Natural killer cell treated with Interleukin-12 subunit alpha and Interleukin-12 subunit beta and Interleukin-15 and Interleukin-18, amount 100 ng/mL, for 72 hours (primary cell): ENCODE data around the gene NF1. TPM values are rescaled to one million over a fixed set of nuclear protein-coding genes. Genes with fewer than 3 reads are reported as not detected.
"Not testable (repeated sequence)": the region's sequence is repeated elsewhere in the genome, so short reads cannot be mapped to it uniquely, and the experiment has no call there.

ENCODE experiments used
- ATAC-seq, 2 donors: fragments of 150-1000 bp; cut with Tn5 transposase in 1 of 2; sonication (Bioruptor Pico), chemical (Tn5 transposase) in 1 of 2; 2 replicates each; pipeline ENCODE4 v1.10.0; 2021
- DNase-seq: peaks from one replicate; pipeline ENCODE4 v3.0.0; 2022; ENCODE audit warnings: low spot score
- H3K27ac Mint-ChIP-seq, 2 donors: 1 replicate in 1 of 2; 2 replicates in 1 of 2; pipeline ENCODE4 v1.8.0; 2022; ENCODE audit warnings: mixed read lengths in 2 of 2, mild to moderate bottlenecking in 1 of 2, moderate library complexity in 1 of 2
- H3K27me3 Mint-ChIP-seq, 2 donors: 1 replicate in 1 of 2; 2 replicates in 1 of 2; pipeline ENCODE4 v1.8.0; 2022; ENCODE audit warnings: mixed read lengths in 2 of 2
- H3K36me3 Mint-ChIP-seq: one replicate; pipeline ENCODE4 v1.8.0; 2022; ENCODE audit warnings: mixed read lengths
- H3K4me1 Mint-ChIP-seq, 2 donors: 1 replicate in 1 of 2; 2 replicates in 1 of 2; pipeline ENCODE4 v1.8.0; 2022; ENCODE audit warnings: low read depth in 2 of 2, mixed read lengths in 2 of 2, mild to moderate bottlenecking in 1 of 2
- H3K4me3 Mint-ChIP-seq: one replicate; pipeline ENCODE4 v1.8.0; 2022; ENCODE audit warnings: mixed read lengths
- H3K9me3 Mint-ChIP-seq: 2 replicates; pipeline ENCODE4 v1.8.0; 2022; ENCODE audit warnings: mixed read lengths
- total RNA-seq, 2 donors: library from RNA; stranded (reverse); gene quantifications; one replicate each; pipeline ENCODE4 v1.2.3, GENCODE V29; 2022

Gene NF1
- total RNA-seq, 2 donors from 2014 or later: 34.6 to 45.1 TPM

- ATAC-seq (no peak), DNase-seq (no peak)
- Mint-ChIP-seq H3K9me3 (no peaks in the 10 kb centered on the region), H3K27ac (peak overlapping the region in 1 of 2 donors; percentile 76), H3K4me1 (peaks cover 11 to 12% of the 10 kb centered on the region in 2 donors), H3K4me3 (no peak overlapping the region), H3K36me3 (no peaks in the 10 kb centered on the region), H3K27me3 (no peaks in the 10 kb centered on the region)
Observed at GRCh38 chr17:31272803-31273202, 178.0 kb downstream of the NF1 start.

GRCh38 chr17:31273516-31273915 is 178.7 kb downstream of the NF1 start:
- Mint-ChIP-seq H3K27me3 (no peaks in the 10 kb centered on the region), H3K4me1 (peaks cover 11 to 12% of the 10 kb centered on the region in 2 donors)

GRCh38 chr17:31274252-31274651 is 179.5 kb downstream of the NF1 start:
- H3K9me3 Mint-ChIP-seq: no peaks in the 10 kb centered on the region
- H3K4me1 Mint-ChIP-seq: peaks cover 11 to 12% of the 10 kb centered on the region in 2 donors
- peak overlapping the region; percentile 69 to 76 for H3K27ac Mint-ChIP-seq
- H3K4me3 Mint-ChIP-seq: peak overlapping the region; percentile 26
- ATAC-seq (peak in 1 of 2 donors; percentile 73), DNase-seq (no peak)
- no peaks in the 10 kb centered on the region for H3K27me3 Mint-ChIP-seq
- H3K36me3 Mint-ChIP-seq: no peaks in the 10 kb centered on the region

More at GRCh38 chr17:31273516-31273915, 178.7 kb downstream of the NF1 start:
- no peaks in the 10 kb centered on the region for H3K9me3 Mint-ChIP-seq
- no peaks in the 10 kb centered on the region for H3K36me3 Mint-ChIP-seq
- peak overlapping the region in 1 of 2 donors; percentile 76 for H3K27ac Mint-ChIP-seq
- DNase-seq: no peak
- no peak for ATAC-seq
- no peak overlapping the region for H3K4me3 Mint-ChIP-seq

- H3K9me3 Mint-ChIP-seq: no peaks in the 10 kb centered on the region
- ATAC-seq (peak in 1 of 2 donors; percentile 48), DNase-seq (no peak)
- peak overlapping the region; percentile 26 for H3K4me3 Mint-ChIP-seq
- H3K27ac Mint-ChIP-seq: peak overlapping the region; percentile 69 to 76
- no peaks in the 10 kb centered on the region for H3K27me3 Mint-ChIP-seq
- peaks cover 11 to 12% of the 10 kb centered on the region in 2 donors for H3K4me1 Mint-ChIP-seq
- no peaks in the 10 kb centered on the region for H3K36me3 Mint-ChIP-seq
Observed at GRCh38 chr17:31275116-31275515, 180.3 kb downstream of the NF1 start.

GRCh38 chr17:31279401-31279800 is 184.6 kb downstream of the NF1 start:
- ATAC-seq (no peak), DNase-seq (no peak)
- H3K4me3 Mint-ChIP-seq: no peak overlapping the region
- H3K27ac Mint-ChIP-seq: peak overlapping the region in 1 of 2 donors; percentile 36
- no peaks in the 10 kb centered on the region for H3K9me3 Mint-ChIP-seq
- H3K4me1 Mint-ChIP-seq: peaks cover 6 to 9% of the 10 kb centered on the region in 2 donors
- no peaks in the 10 kb centered on the region for H3K27me3 Mint-ChIP-seq
- no peaks in the 10 kb centered on the region for H3K36me3 Mint-ChIP-seq

GRCh38 chr17:31281061-31281460 is 186.3 kb downstream of the NF1 start:
- H3K4me3 Mint-ChIP-seq: no peak overlapping the region
- H3K27ac Mint-ChIP-seq: no peak overlapping the region
- no peak for ATAC-seq

GRCh38 chr17:31283841-31284240 is 189.1 kb downstream of the NF1 start:
- DNase-seq: no peak
- ATAC-seq: no peak
- Mint-ChIP-seq H3K4me1 (peaks cover 0 to 3% of the 10 kb centered on the region in 2 donors), H3K27ac (no peak overlapping the region), H3K36me3 (no peaks in the 10 kb centered on the region), H3K4me3 (no peak overlapping the region), H3K9me3 (no peaks in the 10 kb centered on the region), H3K27me3 (no peaks in the 10 kb centered on the region)

More at GRCh38 chr17:31281061-31281460, 186.3 kb downstream of the NF1 start:
- DNase-seq: no peak
- Mint-ChIP-seq H3K27me3 (no peaks in the 10 kb centered on the region), H3K36me3 (no peaks in the 10 kb centered on the region), H3K4me1 (no peaks in the 10 kb centered on the region), H3K9me3 (no peaks in the 10 kb centered on the region)

GRCh38 chr17:31286587-31286986 is 191.8 kb downstream of the NF1 start:
- ATAC-seq: no peak
- H3K9me3 Mint-ChIP-seq: no peaks in the 10 kb centered on the region
- H3K4me1 Mint-ChIP-seq: peaks cover 6 to 8% of the 10 kb centered on the region in 2 donors
- no peaks in the 10 kb centered on the region for H3K36me3 Mint-ChIP-seq
- H3K27me3 Mint-ChIP-seq: no peaks in the 10 kb centered on the region
- H3K27ac Mint-ChIP-seq: no peak overlapping the region
- H3K4me3 Mint-ChIP-seq: no peak overlapping the region
- no peak for DNase-seq

- H3K27ac Mint-ChIP-seq, H3K9me3 Mint-ChIP-seq, H3K27me3 Mint-ChIP-seq, H3K36me3 Mint-ChIP-seq, H3K4me3 Mint-ChIP-seq, DNase-seq, H3K4me1 Mint-ChIP-seq, ATAC-seq: not testable (repeated sequence)
Observed at GRCh38 chr17:31287932-31288331, 193.2 kb downstream of the NF1 start.

GRCh38 chr17:31289790-31290189 is 195.0 kb downstream of the NF1 start:
- Mint-ChIP-seq H3K4me1 (peaks cover 6 to 9% of the 10 kb centered on the region in 2 donors), H3K27me3 (no peaks in the 10 kb centered on the region), H3K9me3 (no peaks in the 10 kb centered on the region), H3K4me3 (no peak overlapping the region), H3K36me3 (no peaks in the 10 kb centered on the region), H3K27ac (no peak overlapping the region)
- DNase-seq (no peak), ATAC-seq (no peak)

GRCh38 chr17:31291820-31292219 is 197.0 kb downstream of the NF1 start:
- H3K9me3 Mint-ChIP-seq: no peaks in the 10 kb centered on the region
- ATAC-seq: no peak
- no peak for DNase-seq
- H3K4me3 Mint-ChIP-seq: no peak overlapping the region
- H3K27ac Mint-ChIP-seq: no peak overlapping the region
- H3K4me1 Mint-ChIP-seq: peaks cover 6 to 15% of the 10 kb centered on the region in 2 donors
- no peaks in the 10 kb centered on the region for H3K36me3 Mint-ChIP-seq
- no peaks in the 10 kb centered on the region for H3K27me3 Mint-ChIP-seq

- no peak for ATAC-seq
- Mint-ChIP-seq H3K36me3 (no peaks in the 10 kb centered on the region), H3K4me3 (no peak overlapping the region), H3K27me3 (no peaks in the 10 kb centered on the region), H3K27ac (no peak overlapping the region), H3K4me1 (peaks cover 6 to 12% of the 10 kb centered on the region in 2 donors), H3K9me3 (no peaks in the 10 kb centered on the region)
- no peak for DNase-seq
Observed at GRCh38 chr17:31293581-31293980, 198.8 kb downstream of the NF1 start.

GRCh38 chr17:31294231-31294630 is 199.5 kb downstream of the NF1 start:
- Mint-ChIP-seq H3K9me3 (no peaks in the 10 kb centered on the region), H3K4me3 (no peak overlapping the region), H3K4me1 (peaks cover 6 to 12% of the 10 kb centered on the region in 2 donors), H3K27me3 (no peaks in the 10 kb centered on the region), H3K27ac (no peak overlapping the region), H3K36me3 (no peaks in the 10 kb centered on the region)
- DNase-seq: no peak
- ATAC-seq: no peak

GRCh38 chr17:31294820-31295488 is 200.2 kb downstream of the NF1 start:
- H3K36me3 Mint-ChIP-seq: no peaks in the 10 kb centered on the region
- H3K4me3 Mint-ChIP-seq: no peak overlapping the region
- H3K9me3 Mint-ChIP-seq: no peaks in the 10 kb centered on the region
- ATAC-seq (no peak), DNase-seq (no peak)
- no peaks in the 10 kb centered on the region for H3K27me3 Mint-ChIP-seq
- H3K27ac Mint-ChIP-seq: no peak overlapping the region
- H3K4me1 Mint-ChIP-seq: peaks cover 6 to 12% of the 10 kb centered on the region in 2 donors

GRCh38 chr17:31295489-31295871 is 200.7 kb downstream of the NF1 start:
- H3K4me3 Mint-ChIP-seq: no peak overlapping the region

More at GRCh38 chr17:31295489-31295871, 200.7 kb downstream of the NF1 start:
- H3K27me3 Mint-ChIP-seq: no peaks in the 10 kb centered on the region
- H3K9me3 Mint-ChIP-seq: no peaks in the 10 kb centered on the region
- no peaks in the 10 kb centered on the region for H3K36me3 Mint-ChIP-seq
- H3K4me1 Mint-ChIP-seq: peaks cover under 1 to 8% of the 10 kb centered on the region in 2 donors
- ATAC-seq: no peak
- no peak for DNase-seq
- H3K27ac Mint-ChIP-seq: no peak overlapping the region
